Measurements from ENCODE around the gene PBX4.
A peak's percentile ranks its signal among the peaks of the same experiment; 100 is the strongest.

PBX4 gene

GRCh38 chr19:19649155-19649554, 30.7 kb upstream of the PBX4 start:
- no peak for DNase-seq

DNA sequence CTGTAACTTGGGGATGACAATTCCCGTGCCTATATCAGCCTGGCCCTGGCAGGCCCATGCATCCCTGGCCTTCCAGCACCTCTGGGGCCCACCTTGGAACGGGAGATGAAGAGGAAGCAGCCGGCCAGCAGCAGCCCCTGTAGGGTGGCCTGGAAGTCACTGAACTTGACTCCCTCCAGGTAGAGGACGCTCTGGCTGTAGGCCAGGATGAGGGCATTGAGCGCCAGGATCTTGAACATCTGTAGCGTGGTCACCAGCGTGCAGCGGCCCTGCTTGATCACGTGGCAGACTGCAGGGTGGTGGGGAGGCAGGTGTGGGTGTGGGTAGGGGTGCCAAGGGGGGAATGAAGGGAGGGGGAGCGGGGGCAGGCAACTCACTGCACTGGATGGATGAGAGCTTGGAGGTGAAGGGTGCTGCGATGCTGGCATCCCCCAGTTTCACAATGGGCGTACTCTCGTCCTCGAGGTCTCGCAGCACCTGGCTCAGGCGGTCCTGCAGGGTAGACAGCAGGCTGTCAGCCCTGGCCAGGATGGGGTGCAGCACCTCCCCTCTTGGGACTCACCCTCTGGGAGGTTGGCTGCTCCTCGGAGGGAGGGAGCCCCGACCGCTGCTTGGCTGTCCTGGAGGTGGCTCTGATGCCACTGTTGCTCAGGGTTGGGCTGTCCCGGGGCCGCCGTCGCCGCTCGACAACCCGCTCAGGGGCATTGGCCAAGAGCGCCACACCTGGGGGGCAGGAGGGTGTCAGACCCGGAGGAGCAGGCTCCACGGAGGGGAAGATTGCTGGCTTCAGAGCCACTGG, 28.7 kb upstream of the PBX4 start:
- no peak for DNase-seq

DNA sequence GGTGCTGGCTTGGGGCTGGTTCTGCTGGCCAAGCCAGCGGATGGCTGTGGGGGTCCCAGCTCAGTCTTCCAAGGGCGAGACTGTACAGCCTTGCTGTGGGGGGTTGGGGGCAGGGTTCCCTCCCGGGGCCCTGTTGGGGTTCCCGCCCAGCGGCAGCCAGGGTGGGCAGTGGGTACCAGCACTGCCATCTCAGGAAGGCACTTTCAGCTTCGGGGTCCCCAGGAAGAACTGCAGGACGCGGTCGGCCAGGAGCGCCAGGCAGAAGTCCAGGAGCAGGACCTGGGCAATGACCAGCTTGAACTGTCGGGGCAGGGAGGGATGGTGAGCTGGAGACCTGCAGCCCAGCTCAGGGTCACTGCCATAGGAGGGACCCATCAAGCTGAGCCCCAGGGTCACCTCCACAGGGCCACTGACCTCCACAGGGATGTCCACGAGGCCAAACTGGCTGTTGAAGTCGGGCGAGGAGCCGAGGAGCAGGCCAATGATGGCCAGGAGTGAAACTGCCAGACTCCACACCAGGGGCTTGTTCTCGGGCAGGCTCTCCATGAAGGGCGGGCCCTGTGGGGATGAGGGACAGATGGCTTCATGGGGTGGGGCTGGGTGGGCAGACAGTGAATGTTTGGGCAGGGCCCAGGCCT, 26.9 kb upstream of the PBX4 start:
- no peak for DNase-seq

- DNase-seq = no peak
These were observed 25.5 kb upstream of the PBX4 start for GRCh38 chr19:19644054-19644388.

GRCh38 chr19:19643158-19644053, 24.9 kb upstream of the PBX4 start, which contains the start of gene GMIP:
TSS of gene GMIP (minus strand) at chr19:19643657. CDS start at chr19:19643529, 128 bp downstream.
- peak; percentile 94 for DNase-seq

DNA sequence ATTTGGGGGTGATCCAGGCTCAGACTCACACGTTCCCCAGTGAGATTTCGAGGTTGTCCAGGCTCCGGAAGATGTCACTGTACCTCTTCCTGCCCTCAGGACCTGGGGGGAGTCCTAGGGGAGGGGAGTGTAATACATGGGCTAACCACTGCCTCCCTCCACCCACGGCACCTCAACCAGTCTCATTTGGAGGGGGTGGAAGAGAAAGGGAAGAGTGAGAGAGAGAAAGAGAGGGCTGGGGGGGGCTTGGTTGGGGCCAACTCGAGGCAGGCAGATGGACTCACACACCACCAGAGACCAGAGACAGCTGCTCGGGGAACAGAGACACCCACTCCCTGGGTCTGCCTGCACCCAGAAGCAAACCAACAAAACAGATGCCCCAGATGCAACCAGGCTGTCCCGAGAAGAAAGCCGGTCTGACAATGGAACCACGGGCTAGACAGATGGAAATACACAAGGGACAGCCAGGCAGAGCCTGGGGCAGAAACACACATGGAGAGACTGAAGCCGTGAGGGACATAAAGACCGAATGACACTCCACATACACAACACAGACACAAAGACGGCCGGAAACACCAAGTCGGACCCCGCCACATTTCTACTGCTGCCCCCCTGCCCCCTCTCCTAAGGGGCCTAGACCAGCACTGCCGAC, 24.1 kb upstream of the PBX4 start:
- DNase-seq = peak; percentile 49

DNA sequence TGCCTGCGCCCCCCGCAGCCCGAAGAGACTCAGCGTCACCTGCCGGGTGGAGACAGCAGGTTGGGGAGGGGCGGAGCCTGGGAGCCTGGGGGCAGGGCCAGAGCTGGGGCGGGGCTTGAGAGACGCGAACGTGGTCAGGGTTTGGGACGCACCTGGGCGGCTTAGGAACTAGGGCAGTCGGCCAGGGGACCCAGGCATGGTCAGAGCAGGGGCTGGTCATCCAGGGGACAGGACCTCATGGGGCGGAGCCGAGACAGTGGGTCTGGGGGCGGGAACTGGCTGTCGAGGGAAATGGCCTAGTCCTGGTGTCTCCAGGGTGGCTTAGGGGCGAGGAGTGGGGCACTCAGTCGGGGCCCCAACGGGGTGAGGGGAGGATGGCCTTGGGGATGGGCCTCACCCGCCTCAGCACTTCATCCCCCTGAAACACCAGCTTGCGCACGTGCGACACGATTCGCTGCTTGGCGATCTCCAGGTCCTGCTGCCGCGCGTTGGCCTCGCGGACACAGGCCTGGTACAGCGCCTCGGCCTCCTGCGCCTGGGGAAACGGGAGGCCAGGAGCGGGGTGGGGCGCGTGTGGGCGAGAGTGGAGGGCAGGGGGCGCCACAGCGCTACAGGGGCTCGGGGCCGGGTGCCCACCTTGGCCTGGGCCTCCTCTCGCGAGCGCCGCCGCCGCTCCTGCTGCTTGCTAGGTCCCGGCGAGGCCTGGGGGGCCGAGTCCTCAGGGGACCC, 19.2 kb upstream of the PBX4 start:
- DNase-seq = no peak

DNA sequence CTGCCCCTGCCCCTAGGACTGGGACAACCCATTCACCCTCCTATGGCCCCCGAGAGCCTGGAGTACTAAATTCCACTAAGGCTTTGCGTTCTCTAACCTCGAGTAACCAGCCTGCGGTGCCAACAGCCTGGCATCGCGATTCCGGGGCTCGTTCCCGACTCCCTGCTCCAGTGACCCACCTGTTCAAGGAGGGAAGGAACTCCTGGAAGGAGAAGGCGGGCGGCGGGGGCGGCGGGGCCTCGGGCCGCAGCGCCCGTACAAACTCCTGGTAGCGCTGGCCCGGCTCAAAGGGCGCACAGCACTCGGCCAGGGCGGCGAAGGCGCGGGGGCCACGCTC, 18.7 kb upstream of the PBX4 start:
- no peak for DNase-seq

DNA sequence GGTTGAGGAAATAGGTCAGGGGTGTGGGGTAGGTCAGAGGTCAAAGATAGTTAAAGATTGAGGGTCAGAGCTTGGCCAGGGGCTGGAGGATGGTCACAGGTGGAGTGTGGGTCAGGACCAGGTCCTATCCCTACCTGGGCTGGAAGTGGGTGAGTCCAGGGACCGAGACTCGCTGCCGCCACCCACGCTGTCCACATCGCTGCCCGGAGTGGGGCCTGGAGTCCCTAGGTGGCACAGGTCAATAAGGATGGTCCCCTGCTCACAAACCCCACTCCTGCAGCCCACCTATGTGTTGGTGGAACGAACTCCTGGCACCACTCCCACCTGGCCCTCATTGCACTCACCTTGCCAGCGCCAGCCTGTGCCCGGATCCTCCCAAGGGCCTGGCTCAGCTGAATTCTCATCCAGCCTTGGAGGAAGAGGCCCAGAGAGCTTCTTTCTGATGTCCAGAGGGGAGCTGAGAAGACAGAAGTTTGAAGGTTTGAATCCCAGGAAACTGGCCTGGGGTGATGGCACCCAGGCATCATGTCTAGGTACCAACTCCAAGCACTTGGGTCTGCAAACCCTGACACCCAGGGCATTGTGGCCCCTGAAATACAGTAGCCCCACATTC, 18.2 kb upstream of the PBX4 start:
- no peak for DNase-seq

DNA sequence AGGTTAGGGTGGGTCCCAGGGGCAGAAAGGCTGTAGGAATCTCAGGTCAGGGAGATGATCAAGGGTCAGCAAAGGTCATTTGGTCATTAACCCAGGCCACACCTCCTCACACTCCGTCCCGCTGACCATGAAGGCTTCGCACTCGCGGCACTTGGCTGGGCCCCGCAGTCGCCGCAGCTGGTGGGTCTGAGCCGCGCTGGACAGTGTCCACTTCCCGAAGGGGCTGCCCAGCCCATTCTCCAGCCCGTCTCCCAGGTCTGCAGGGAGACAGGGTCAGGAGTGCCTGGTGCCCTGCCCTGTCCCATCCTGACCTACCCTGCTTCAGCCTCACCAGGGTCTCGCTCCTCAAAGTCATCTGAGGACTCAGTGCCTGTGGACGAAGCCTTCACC, 16.8 kb upstream of the PBX4 start:
- DNase-seq = no peak

- no peak for DNase-seq
These were observed 16.2 kb upstream of the PBX4 start for GRCh38 chr19:19634516-19635312.

GRCh38 chr19:19633711-19634515, 15.4 kb upstream of the PBX4 start:
- no peak for DNase-seq

GRCh38 chr19:19632661-19633060, 14.2 kb upstream of the PBX4 start:
- no peak for DNase-seq

DNA sequence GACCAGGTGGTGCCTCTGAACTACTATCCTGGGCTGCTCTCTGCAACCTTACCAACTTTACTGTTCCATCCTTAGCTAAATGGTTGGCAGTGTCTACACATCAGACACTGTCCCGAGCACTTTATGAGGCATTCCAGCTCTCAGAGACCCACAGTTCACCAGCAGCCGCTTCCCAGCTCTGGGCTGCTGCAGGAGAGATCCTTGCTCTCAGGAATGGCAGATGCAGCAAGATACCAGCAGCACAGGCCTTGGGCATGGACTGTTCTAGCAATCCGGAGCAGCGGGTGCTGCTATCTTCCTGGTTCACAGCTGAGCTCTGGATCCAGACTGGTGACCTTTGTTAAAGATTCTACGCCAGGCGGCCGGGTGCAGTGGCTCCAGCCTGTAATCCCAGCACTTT, 12.9 kb upstream of the PBX4 start:
- DNase-seq = no peak

DNA sequence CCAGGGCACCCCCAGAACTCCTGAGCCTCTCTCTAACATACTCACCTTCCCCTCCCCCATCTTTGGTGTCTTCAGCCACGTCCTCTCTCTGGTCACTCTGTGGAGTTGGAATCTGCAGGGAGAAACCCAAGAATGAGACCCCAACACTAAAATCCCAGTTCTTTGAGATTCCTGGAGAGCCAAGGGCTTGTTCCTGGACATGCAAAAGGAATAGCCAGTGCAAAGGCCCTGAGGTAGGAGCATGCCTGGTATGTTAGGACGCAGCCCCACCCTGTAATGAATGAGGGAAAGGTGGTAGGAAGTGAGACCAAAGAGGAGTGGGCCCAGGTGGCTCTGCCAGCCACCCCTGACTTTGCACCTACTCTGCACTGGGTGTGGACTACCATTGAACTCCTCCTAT, 11.9 kb upstream of the PBX4 start:
- no peak for DNase-seq

DNA sequence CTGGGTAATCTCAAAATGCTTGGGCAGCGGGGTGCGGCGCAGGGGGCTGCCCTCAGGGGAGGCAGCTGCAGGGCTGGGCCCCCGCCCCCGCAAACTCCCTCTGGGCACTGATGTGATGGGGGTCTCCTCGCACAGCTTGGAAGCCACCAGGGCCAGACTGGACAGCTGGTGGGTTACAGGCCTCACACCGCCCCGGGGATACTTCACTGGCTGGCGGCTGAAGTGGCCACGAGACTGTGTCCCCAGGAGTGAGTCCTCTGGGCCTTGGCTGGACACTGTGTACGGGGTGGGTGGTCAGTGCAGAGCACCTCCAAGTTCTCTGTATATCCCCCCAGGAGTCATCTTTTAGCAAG, 11.6 kb upstream of the PBX4 start:
- no peak for DNase-seq

DNA sequence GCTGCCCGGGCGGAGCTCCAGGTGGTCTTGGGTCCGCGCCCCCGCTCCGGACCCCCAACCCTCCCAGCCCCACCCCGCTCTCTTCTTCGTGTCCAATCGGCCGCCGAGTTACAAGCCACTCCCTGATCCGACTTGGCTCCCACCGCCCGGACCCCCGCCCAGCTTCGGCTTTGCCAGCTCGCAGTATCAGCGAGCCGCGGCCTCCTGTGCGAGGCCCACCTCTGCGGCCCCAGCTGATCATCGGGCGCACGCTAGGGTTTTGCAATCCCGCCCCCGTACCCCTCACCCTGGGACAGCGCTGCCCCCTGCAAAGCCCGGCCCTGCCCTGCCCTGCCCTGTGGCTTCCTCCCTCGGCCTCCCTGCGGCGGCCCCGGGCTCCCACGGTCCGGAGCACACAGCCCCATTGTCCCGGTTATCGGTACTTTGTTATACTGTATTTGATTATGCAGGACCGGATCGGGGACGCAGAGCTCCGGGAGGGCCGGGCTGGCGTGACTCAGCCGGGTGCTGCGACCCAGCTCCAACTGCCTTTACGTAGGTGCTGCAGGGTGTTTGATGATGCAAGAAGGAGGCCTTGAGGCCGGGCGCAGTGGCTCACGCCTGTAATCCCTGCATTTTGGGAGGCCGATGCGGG, 10.1 kb upstream of the PBX4 start:
- peak; percentile 70 for DNase-seq

DNA sequence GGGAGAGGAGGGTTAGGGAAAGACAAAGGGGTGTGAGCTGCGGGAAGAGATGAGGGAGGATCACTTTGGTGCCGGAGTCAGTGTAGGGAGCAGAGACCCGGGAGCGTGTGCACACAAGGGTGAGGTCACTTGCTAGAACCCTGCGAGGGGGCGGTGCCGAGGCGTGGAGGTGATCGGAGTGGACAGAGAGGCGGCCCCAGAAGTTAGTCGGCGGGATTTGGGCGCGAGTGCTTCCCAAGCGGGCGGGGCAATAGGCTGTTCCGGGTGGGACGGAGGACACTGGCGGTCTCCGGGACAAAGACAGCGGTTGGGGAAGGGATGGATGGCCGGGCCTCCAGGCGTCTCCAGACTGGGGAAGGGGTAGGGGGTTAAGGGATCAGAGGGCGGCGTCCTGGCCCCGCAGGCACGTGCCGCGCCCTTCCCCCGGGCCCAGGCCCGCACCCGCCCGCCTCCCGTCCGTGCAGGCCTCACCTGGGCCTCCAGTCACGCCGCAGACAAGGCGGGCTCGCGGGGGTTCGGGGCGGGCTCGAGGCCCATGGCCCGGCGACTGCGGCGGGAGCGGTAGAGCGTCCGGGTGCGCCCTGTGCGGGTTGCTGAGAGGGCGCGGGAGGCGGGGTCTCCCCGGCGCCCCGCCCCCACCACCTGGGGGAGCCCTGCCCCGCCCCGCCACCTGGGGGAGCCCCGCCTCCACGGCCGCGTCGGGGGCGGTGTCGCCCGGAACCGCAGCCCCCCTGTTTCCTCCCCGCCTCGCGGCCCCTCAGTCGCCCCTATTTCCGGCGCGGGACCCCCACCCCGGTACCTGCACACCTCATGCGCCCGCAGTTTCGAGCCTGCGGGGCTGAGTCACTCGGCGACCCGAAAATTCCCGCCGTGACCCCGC, 9.4 kb upstream of the PBX4 start, which contains the start of gene LPAR2:
LPAR2 (minus strand) TSS at position 600 of the 880 bp plus-strand sequence. CDS start 945 bp downstream, outside the sequence.
- peak; percentile 90 for DNase-seq
